ENCODE results near the gene TMEM253.

The TMEM253 gene

DNA sequence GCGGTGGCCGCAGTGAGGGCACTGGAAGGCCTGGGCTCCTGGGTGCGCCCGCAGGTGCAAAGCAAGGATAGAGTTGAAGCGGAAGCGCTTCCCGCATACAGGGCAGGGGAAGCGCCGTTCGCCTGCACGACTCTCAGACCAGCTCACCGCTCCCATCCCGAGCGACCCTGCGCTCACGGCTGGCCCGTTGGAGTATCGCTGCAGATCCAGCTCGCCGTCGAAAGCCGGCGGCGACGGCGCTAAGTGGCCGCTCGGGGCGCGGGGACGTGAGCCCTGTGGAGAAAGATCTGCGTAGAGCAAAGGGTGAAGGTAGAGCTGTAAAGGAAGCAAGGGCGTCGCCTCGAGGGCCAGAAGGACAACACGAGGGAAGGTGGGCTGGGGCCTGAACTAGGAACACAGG lies 7.8 kb upstream of the TMEM253 start:
- no peak overlapping the region for H3K4me3 ChIP-seq (ENCODE audit: low read length)
- no peak for DNase-seq (ENCODE audit: low read depth)
- peaks cover 31% of the 10 kb centered on the region for H3K36me3 ChIP-seq (ENCODE audit: control insufficient read depth, insufficient read depth, low read length, severe bottlenecking)
- no peaks in the 10 kb centered on the region for H3K27me3 ChIP-seq (replicated peaks; ENCODE audit: control insufficient read depth, insufficient read depth, low read length)
- no peaks in the 10 kb centered on the region for H3K9me3 ChIP-seq (ENCODE audit: control insufficient read depth, low read length)
- peaks cover 18% of the 10 kb centered on the region for H3K4me1 ChIP-seq (ENCODE audit: control insufficient read depth, insufficient read depth, low read length)
- H3K9ac ChIP-seq (ENCODE audit: low read length): no peak overlapping the region

DNA sequence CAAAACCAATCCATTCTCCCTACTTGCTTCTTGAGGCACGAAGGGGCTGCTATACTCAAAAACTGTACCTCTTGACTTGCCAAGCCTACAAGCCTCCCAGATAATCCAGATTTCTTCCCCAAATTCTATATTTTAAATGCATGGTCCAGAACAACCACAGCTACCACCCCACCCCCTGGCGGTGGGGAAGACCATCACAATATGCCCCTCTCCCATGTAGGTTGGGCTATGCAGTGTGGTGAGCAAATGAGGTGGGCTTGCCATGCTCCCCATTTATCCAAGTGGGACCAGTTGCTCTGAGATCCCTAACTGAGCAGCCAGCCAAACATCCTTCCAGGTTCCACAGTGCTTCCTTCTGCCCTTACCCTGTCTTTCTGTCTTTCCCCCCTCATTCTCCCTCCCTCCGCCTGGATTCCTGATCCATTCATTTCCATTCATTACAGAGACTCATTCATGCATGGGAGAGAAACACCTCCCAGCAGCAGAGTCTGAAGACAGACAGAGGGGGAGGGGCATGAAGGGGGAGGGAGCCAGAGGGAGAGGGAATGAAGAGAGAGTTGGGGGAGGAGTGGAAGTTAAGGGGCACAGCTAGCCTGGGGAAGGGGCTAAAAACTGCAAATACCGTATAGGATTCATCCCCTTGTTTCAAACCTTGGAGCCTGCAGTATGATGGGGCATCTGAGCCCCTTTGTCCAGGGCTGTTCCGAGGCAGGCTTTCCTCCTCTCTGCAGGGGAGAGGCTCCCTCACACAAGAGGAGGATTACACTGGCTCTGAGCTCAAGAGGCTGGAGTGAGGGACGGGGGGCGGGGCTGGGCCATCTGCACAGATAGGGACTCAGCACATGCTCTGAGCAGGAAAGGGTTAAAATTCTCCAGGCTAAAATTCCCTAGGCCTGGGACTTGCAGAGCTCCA lies 6.8 kb upstream of the TMEM253 start:
- Histone ChIP-seq H3K9me3 (ENCODE audit: control insufficient read depth, low read length) (no peaks in the 10 kb centered on the region), H3K4me3 (ENCODE audit: low read length) (no peak overlapping the region), H3K36me3 (ENCODE audit: control insufficient read depth, insufficient read depth, low read length, severe bottlenecking) (peaks cover 24% of the 10 kb centered on the region), H3K4me1 (ENCODE audit: control insufficient read depth, insufficient read depth, low read length) (peaks cover 21% of the 10 kb centered on the region), H3K9ac (ENCODE audit: low read length) (no peak overlapping the region), H3K27me3 (replicated peaks; ENCODE audit: control insufficient read depth, insufficient read depth, low read length) (no peaks in the 10 kb centered on the region)
- DNase-seq (ENCODE audit: low read depth): peak; percentile 32

DNA sequence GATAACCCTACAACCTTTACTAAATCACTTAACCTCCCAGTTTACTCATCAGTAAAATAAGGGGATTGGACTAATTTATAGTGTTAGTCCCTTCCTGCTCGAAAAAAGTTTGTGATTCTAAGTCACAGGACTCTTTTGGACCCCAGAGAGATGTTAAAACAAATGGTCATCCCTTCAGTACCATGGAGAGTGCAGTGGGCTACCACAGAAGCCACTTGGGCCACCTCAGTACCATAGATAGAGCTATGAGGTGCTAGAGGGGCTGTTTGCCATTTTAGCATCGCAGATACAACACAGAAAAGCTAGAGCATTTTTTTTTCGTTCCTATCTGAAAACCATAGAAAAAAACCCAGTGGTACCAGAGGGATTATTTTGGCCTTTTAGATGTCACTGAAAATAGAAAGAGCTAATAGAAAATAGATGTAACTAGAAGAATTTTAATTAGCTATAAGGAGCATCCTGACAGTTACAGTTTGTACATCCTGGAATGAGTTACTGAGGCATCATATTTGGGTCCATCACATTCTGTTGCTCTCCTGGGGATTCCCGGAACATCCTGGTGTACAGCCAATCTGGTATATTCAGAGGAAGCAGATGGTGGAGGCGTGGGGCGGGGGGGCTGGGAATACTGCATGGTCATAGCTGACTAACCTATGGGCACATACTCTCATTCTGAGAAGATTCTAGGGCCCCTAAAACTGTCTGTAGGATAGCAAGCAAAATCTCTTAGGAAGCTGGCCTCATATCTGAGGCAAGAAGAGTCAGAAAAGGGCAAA lies 5.2 kb upstream of the TMEM253 start:
- no peak overlapping the region for H3K9ac ChIP-seq (ENCODE audit: low read length)
- peak; percentile 34 for DNase-seq (ENCODE audit: low read depth)
- H3K4me1 ChIP-seq (ENCODE audit: control insufficient read depth, insufficient read depth, low read length): peaks cover 28% of the 10 kb centered on the region
- peaks cover 10% of the 10 kb centered on the region for H3K36me3 ChIP-seq (ENCODE audit: control insufficient read depth, insufficient read depth, low read length, severe bottlenecking)
- H3K9me3 ChIP-seq (ENCODE audit: control insufficient read depth, low read length): no peaks in the 10 kb centered on the region
- H3K27me3 ChIP-seq (replicated peaks; ENCODE audit: control insufficient read depth, insufficient read depth, low read length): no peaks in the 10 kb centered on the region
- H3K4me3 ChIP-seq (ENCODE audit: low read length): no peak overlapping the region

DNA sequence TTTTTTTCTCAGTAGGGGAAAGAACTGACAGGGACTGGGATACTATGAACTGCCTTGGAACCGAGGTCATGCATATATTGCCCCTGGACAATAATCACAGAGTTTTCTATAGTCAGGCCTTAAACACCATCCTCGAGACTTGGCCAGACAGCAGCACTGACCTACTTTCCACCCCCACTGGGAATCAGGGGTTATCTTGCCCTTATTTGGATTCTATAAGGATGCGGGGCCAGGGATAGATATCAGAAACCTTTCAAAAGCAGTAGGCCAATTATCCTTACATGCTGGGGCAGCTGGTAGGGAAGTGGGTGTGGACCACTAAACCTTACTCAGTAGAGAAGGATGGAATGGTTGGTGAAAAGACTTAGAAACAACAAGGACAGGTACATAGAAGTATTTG lies 4.4 kb upstream of the TMEM253 start:
- Histone ChIP-seq H3K9me3 (ENCODE audit: control insufficient read depth, low read length) (no peaks in the 10 kb centered on the region), H3K27me3 (replicated peaks; ENCODE audit: control insufficient read depth, insufficient read depth, low read length) (no peaks in the 10 kb centered on the region), H3K4me1 (ENCODE audit: control insufficient read depth, insufficient read depth, low read length) (peaks cover 31% of the 10 kb centered on the region), H3K9ac (ENCODE audit: low read length) (no peak overlapping the region), H3K36me3 (ENCODE audit: control insufficient read depth, insufficient read depth, low read length, severe bottlenecking) (peaks cover 3% of the 10 kb centered on the region), H3K4me3 (ENCODE audit: low read length) (no peak overlapping the region)
- DNase-seq (ENCODE audit: low read depth): no peak

DNA sequence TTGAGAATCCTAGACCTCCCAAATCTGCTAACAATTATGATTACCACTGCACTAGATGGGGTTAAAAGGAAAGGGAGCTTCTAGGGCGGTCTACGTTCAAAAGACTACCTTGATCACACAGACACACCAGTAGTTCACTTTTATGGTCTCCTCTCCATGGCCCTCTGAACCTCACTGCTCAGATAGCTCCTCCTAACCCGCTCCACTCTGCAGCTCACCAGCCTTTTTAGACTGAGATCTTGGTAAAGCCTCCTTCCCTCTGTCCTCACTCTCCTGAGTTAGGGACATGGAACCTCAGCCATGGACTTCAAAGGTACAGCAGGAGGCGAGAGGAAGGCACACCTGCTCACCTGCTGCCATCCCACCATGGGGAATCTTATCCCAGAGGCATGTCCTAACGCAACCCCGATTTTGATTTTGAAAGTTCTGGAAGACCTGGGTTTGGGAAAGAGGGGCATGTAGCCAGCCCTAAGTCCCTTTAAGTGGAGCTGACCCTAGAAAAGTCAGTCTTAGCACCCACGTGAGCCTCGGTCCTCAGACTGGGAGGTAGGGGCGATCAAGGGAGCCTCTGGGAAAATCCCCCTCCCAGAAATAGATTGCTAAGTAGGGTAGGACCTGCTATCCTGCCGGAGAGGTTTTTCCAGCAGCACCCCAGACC lies 3.8 kb upstream of the TMEM253 start:
- Histone ChIP-seq H3K4me3 (ENCODE audit: low read length) (peak overlapping the region; percentile 70), H3K4me1 (ENCODE audit: control insufficient read depth, insufficient read depth, low read length) (peaks cover 31% of the 10 kb centered on the region), H3K27me3 (replicated peaks; ENCODE audit: control insufficient read depth, insufficient read depth, low read length) (no peaks in the 10 kb centered on the region), H3K9ac (ENCODE audit: low read length) (peak overlapping the region; percentile 58), H3K9me3 (ENCODE audit: control insufficient read depth, low read length) (no peaks in the 10 kb centered on the region), H3K36me3 (ENCODE audit: control insufficient read depth, insufficient read depth, low read length, severe bottlenecking) (no peaks in the 10 kb centered on the region)
- peak; percentile 27 for DNase-seq (ENCODE audit: low read depth)

DNA sequence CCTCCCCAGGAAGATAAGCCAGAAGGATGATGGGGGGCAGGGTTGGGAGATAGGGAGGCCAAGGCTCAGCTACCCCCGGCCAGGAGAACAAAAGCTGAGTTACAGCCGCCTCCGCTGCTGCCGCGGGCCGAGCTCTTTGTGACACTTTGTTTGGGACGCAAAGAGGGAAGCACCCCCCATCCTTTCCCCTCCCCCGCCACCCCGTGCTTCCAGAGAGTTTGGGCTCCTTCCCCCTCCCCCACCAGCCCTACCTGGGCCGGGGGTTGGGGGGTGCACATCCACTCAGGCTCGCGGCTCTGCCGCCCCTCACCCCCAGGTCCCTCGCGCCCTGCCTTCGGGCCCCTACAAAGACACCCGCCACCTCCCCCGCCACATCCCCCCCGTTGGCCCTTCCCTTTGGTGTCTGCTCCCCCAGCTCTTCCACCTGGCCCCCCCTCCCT lies 3.2 kb upstream of the TMEM253 start:
- H3K36me3 ChIP-seq (ENCODE audit: control insufficient read depth, insufficient read depth, low read length, severe bottlenecking): no peaks in the 10 kb centered on the region
- H3K4me1 ChIP-seq (ENCODE audit: control insufficient read depth, insufficient read depth, low read length): peaks cover 31% of the 10 kb centered on the region
- peak; percentile 37 for DNase-seq (ENCODE audit: low read depth)
- no peaks in the 10 kb centered on the region for H3K9me3 ChIP-seq (ENCODE audit: control insufficient read depth, low read length)
- H3K9ac ChIP-seq (ENCODE audit: low read length): peak overlapping the region; percentile 58
- peak overlapping the region; percentile 70 for H3K4me3 ChIP-seq (ENCODE audit: low read length)
- H3K27me3 ChIP-seq (replicated peaks; ENCODE audit: control insufficient read depth, insufficient read depth, low read length): no peaks in the 10 kb centered on the region

DNA sequence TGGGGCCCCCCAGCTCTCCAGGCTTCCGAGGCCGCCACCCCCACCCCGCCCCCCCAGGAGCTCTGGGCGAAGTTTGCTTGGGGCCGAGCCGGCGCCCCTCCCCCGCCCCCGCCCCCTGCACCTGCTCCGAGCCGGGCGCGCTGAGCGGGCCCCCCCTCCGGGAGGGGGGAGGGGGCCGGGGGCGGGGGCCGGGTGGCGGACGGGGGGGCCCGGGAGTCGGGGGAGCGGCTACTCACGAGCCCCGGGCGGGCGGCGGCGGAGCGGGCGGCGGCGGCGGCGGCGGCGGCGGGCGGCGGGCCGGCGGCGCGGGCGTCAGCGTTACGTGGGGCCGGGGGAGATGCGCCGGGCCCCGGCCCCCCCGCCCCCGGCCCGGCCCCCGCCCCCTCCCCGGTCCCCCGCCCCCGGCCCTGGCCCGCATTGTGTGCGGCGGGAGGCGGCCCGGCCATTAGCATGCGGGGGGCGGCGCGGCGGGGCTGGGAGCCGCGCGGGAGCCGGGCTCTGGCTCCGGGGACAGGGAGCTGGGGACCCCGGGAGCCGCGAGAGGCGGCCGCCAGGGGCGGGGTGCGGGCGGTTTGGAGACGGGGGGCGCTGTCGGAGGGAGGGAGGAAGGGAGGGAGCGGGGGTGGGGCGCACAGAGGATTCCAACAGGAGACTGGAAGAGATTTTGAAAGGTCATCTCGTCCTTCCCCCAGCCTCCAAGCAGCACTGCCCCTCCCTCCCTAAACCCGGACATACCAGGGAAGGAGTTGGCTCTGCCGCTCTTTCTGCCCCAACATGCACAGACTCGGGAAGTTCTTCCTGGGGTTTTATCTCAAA lies 2.6 kb upstream of the TMEM253 start, which contains the start of gene ZNF219:
Gene ZNF219 (minus strand): TSS at position 580 of the 816 bp plus-strand sequence. CDS start 5,064 bp downstream, outside the sequence.
- Histone ChIP-seq H3K4me3 (ENCODE audit: low read length) (peak within 1 kb of the TSS; percentile 87), H3K27me3 (replicated peaks; ENCODE audit: control insufficient read depth, insufficient read depth, low read length) (no peaks in the 10 kb centered on the region), H3K9ac (ENCODE audit: low read length) (peak within 1 kb of the TSS; percentile 90), H3K36me3 (ENCODE audit: control insufficient read depth, insufficient read depth, low read length, severe bottlenecking) (no peaks in the 10 kb centered on the region), H3K4me1 (ENCODE audit: control insufficient read depth, insufficient read depth, low read length) (peaks cover 37% of the 10 kb centered on the region), H3K9me3 (ENCODE audit: control insufficient read depth, low read length) (no peaks in the 10 kb centered on the region)
- DNase-seq (ENCODE audit: low read depth): peak; percentile 81

DNA sequence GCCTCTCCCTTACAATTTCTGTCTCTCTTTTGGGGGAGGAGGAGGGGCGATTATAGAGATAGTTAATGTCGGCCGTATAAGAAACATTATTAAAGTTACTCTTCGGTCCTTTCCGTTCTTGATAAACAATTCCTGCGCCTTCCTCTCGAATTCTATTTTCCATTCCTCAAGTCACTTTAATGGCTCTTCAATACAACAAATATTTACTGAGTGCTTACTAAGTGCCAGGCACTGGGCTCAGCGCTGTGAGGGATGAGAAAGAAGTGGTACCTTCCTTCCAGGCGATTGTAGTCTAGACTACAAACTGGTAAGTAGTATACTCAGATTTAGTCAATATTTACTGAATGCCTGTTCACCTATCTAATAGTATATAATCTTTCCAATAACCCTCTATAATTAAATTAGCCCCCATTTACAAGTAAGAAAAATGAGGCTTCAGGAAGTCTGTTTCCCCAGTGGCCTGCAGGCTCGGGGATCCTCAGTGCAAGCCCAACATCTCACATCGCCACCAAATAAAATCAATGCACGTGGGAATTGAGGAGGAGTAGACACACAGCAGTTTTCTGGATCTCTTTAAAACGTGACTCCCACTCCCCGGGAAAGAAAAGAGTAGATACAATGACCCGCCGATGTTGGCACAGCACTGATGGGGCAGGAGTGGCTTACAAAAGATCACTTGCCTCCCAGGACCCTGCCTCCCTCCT lies 1.8 kb upstream of the TMEM253 start:
- Histone ChIP-seq H3K27me3 (replicated peaks; ENCODE audit: control insufficient read depth, insufficient read depth, low read length) (no peaks in the 10 kb centered on the region), H3K4me1 (ENCODE audit: control insufficient read depth, insufficient read depth, low read length) (peaks cover 34% of the 10 kb centered on the region), H3K36me3 (ENCODE audit: control insufficient read depth, insufficient read depth, low read length, severe bottlenecking) (no peaks in the 10 kb centered on the region), H3K9me3 (ENCODE audit: control insufficient read depth, low read length) (no peaks in the 10 kb centered on the region), H3K4me3 (ENCODE audit: low read length) (peak overlapping the region; percentile 87), H3K9ac (ENCODE audit: low read length) (peak overlapping the region; percentile 90)
- no peak for DNase-seq (ENCODE audit: low read depth)

DNA sequence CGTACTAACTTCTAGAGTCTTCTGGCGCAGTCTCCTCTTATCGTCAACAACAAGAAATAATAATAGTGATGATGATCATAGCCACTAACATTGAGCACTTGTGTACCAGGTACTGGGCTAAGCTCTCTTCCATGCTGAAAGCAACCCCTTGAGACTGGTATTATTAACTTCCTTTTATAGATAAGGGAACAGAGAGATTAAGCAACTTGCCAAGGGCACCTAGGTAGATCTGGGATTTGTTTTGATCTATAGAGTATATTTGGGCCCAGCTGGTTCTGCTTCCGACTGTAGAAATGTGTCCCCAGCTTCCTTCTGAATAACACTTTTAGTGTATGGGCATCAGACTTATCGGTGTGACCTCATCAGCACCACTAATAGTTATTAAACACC lies 1.3 kb upstream of the TMEM253 start:
- Histone ChIP-seq H3K9ac (ENCODE audit: low read length) (peak overlapping the region; percentile 90), H3K4me1 (ENCODE audit: control insufficient read depth, insufficient read depth, low read length) (peaks cover 38% of the 10 kb centered on the region), H3K9me3 (ENCODE audit: control insufficient read depth, low read length) (no peaks in the 10 kb centered on the region), H3K27me3 (replicated peaks; ENCODE audit: control insufficient read depth, insufficient read depth, low read length) (no peaks in the 10 kb centered on the region), H3K4me3 (ENCODE audit: low read length) (peak overlapping the region; percentile 87), H3K36me3 (ENCODE audit: control insufficient read depth, insufficient read depth, low read length, severe bottlenecking) (no peaks in the 10 kb centered on the region)
- DNase-seq (ENCODE audit: low read depth): no peak

DNA sequence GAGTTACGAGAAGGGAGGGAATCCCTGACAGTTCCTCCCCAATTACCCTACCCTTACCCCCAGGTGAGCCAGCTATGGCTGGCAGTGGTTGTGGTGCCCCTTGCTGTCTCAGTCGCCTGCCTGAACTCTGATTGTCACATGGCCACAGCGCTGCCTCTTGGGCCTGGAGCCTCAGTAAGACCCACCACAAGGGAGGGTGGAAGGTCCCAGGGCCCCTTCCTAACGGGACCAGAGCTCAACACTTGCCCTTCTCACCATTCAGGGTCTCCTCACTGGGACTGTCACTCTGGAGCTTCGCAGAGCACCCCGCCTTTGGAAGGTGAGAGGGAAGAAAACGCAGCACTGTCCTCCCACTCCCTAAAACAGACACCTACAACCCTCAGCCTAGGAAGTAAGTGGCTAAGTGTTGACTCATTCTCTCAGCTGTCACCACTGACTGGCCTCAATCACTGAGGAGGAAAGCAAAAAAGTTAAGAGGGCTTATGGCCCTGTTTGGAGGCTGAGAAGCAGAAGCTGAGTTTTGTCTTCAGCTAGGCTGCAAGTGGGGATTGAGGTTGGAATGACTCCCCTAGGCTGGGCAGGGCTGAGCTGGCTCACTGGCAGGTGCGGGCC lies 1.0 kb downstream of the TMEM253 start:
- no peak for DNase-seq (ENCODE audit: low read depth)
- Histone ChIP-seq H3K9me3 (ENCODE audit: control insufficient read depth, low read length) (no peaks in the 10 kb centered on the region), H3K4me3 (ENCODE audit: low read length) (no peak overlapping the region), H3K36me3 (ENCODE audit: control insufficient read depth, insufficient read depth, low read length, severe bottlenecking) (no peaks in the 10 kb centered on the region), H3K27me3 (replicated peaks; ENCODE audit: control insufficient read depth, insufficient read depth, low read length) (no peaks in the 10 kb centered on the region), H3K9ac (ENCODE audit: low read length) (peak overlapping the region; percentile 13), H3K4me1 (ENCODE audit: control insufficient read depth, insufficient read depth, low read length) (peaks cover 51% of the 10 kb centered on the region)
